GM21423 (cell line): ENCODE measurements around the gene NAP1L4.
"Not testable (repeated sequence)": the region's sequence is repeated elsewhere in the genome, so short reads cannot be mapped to it uniquely, and the experiment has no call there.

Experiments
- ATAC-seq: cut with Tn5 transposase; IDR thresholded peaks from one replicate; pipeline ENCODE4 v1.9.1; 2021; ENCODE audit warnings: mild to moderate bottlenecking, moderate library complexity; ENCODE audit not compliant: unreplicated experiment

The NAP1L4 gene

DNA sequence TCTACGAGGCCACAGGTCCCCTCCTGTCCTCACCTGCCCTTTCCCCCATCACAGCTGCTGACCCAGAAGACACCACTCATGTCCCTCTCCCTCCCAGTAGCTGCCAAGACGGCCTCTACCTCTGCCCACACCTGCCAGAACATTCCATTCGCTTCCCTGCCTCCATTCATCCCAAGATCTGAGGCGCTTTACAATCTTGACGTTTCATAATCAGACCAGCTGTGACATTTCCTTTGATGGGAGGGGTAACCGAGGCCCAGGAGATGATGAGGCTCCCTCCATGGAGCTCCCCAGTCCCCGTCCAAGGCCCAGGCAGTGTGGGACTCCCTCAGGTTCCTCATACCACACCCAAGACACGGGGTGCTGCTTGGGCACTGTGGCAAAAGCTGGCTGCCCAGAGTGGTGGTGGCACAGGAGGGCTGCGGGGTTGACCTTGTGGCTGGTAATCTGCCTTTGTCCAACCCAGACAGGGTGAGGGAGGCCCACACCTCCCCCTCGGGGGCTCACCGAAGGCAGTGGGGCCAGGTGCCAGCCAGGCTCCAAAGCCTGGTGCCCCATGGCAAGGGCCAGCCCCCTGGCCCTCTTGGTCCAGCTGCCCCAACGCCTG, 80.2 kb downstream of the NAP1L4 start:
- ATAC-seq: no peak

DNA sequence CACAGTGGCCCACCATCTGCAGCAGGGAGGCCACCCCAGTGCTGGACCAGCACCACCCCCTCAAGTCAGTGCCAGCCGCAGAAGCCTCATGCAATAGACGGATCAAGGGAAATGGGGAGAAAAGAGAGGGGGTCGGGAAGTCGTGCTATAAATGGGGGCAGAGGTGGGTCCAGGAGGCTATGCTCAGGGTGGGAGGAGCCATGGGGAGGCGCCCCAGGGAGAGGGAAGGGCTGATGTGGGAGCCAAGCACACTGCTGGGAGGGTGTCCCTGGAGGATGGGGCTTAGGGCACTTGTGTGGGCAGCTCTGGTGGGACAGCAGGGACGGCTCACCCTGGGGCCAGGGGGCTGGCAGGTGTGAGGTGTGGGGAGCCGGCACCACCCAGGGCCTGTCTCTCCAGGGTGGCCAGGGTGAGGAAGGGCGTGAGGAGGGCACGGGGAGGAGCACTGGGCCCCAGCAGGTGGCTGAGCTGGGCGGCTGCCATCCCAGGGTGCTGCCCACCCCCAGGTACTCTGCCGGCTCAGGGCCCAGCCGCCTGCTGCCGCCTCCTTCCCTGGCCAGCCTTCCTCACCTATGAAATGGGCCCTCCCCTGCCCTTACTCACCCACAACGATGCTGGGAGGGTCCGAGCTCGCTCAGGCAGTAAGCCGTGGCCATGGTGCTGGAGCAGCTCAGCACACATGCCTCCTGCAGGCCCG, 80.9 kb downstream of the NAP1L4 start:
- no peak for ATAC-seq

DNA sequence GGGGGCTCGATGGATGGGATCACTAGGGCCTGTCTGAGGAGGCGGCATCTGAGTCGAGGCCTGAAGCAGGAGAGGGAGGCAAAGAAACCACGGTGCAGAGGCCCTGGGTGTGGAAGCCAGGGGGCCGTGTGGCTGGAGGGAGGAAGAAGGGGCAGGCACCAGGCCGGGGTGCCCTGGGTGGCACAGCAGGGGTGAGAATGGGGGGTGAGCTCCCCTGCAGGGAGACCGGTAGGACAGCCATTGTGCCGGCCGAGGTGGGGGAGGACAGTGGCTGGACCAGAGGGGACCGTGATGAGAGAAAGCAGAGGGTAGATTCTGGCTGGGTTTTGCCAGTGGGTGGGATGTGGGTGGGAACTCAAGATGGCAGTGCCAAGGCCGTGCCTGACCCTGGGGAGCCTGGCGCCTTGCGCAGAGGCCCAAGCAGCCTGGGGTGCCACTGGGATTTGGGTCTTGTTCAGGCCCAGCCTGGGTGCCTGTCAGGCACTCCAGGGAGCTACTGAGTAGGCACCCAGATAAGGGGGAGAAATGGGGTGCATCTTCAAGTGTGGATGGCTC, 81.7 kb downstream of the NAP1L4 start:
- ATAC-seq: no peak

DNA sequence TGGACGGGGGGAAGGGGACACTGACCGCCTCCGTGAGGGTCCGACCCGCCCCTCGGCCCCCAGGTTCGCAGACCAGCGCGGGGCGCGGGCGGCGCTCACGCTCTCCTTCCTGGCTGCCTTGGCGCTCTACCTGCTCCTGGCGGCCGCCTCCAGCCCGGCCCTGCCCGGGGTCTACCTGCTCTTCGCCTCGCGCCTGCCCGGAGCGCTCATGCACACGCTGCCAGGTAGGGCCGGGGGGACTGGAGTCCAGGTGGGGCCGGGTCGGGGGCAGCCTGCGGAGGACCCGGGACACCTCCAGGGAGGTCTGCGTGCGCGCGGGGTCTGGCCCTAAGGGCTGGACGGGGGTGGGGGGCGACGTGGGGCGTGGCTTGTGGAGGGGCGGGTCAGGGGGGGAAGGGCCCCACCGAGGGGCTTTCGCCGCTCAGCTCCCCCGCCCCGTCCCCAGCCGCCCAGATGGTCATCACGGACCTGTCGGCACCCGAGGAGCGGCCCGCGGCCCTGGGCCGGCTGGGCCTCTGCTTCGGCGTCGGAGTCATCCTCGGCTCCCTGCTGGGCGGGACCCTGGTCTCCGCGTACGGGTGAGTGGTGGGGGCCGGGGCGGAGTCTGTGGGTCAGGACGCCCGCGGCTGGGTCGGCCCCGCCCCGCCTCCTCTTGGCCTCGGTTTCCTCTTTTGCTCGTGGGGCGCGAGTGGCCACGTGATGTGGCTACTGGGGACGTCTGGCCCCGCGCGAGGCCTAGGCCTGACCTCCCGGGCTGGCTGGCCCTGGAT, 82.8 kb downstream of the NAP1L4 start:
- ATAC-seq: no peak

DNA sequence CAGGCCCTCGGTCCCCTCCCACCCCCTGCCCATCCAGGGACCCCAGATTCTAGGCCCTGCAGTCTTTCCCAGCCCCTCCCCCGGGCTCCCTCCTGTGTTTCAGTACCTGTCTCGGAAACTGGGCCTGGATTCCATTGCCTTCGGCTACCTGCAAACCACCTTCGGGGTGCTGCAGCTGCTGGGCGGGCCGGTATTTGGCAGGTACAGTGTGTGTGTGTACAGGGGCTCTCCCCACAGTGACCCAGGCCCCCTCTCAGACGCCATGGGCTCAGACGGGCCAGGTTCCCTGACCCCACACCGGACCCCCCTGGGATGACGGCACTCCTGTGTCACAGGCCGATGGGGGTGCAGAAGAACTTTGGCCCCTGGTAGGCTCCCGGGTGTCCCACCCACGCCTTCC, 84.0 kb downstream of the NAP1L4 start:
- ATAC-seq: no peak

DNA sequence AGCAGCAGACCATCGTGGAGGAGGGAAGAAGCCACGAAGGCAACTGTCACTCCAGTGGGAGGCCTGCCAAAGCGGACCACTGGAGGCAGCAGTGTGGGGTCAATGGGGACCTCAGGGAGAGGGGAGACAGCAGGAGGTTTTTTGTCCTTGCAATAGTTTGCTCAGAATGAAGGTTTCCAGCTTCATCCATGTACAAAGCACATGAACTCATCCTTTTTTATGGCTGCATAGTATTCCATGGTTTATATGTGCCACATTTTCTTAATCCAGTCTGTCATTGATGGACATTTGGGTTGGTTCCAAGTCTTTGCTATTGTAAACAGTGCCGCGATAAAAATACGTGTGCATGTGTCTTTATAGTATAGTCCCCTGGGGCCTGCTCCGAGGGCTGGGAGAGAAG, 86.8 kb downstream of the NAP1L4 start:
- ATAC-seq: not testable (repeated sequence)

DNA sequence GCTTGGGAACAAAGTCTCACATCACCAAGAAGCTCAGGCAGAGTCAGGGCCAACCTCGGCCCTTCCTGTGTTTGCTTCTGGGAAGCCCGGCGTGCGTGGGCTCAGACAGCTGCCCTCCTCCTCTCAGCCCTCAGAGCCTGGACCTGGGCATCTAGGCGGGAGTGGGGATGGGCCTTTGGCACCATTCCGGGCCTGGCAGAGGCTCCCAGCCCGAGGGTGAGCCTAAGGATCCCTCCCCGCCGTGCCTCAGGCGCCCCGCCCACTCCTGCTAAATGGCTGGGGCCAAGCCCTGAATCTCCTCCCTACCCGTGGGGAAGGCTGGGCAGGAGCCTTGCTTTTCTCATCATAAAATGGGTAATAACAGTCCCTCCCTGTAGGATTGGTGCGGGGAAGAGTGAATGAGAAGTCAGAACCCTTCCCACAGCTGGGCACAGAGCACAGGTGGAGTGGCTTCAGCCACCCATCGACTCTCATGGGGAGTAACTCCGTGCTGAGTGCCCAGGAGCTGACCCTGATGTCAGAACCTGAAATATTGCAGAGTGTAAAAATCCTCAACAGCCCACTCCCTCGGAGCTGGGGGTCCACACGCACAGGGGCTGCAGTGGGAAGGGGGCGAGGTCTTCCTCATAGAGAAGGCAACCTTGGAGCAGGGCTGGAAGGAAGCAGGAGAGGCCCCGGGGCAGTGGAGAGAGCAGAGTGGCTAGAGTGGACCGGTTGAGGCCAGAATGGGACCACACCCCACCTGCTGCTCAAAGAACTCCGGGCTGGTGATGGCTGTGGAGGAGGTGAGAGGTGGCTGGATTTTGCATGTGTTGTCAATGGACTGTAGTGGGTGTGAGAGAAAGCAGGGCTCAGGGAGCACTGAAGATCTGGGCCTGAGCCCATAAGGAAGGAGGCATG, 87.7 kb downstream of the NAP1L4 start:
- no peak for ATAC-seq

DNA sequence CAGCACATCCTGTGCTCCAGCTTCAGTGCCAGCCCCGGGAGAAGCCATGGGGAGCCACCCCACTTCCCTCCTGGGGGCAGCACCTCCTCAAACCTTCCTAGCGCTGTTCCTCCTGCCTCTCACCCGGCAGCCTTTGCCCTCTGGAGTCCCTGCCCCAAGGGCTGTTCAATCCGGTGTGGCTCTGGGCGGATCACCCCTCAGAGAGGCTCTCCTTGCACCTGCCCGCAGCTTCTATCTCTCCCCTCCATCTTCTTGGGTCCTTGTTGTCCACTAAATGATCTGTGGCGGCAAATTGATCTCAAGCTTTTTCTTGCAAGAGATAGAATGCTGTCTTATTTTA, 88.5 kb downstream of the NAP1L4 start:
- ATAC-seq: no peak

DNA sequence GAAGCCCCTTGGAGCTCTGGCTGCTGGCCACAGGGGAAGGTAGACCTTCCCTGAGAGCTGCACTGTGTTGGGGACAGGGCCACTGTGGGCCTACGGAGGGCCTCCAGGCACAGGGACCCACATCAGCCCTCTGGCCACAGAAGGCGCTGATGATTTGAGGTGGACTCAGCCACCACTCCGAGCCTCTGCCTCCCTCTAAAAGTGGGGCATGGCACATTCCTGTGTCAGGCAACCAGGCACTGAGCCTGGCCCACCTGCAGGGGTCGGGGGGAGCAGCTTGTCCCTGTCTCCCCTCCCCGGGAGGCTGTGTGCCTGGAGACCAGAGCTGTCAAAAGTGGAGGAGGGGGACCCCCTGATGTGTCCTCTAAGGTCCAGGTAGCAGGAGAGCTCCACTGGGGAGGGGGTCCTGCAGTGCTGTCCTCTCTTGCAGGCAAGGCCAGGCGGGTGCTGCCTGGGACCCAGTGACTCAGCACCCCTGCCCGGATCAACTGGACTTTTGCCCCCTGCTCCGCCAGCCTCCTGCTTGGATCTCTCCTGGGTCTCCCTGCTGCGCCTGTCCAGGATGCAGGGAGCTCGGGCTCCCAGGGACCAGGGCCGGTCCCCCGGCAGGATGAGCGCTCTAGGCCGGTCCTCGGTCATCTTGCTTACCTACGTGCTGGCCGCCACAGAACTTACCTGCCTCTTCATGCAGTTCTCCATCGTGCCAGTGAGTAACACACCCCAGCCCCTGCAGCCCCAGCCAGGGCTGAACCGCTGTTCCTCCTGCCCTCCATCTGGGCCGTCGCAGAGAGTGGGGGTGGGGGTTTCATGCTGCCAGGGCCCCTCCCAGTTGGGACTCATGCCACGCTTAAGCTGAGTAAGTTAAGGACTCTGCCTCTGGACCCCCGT, 89.1 kb downstream of the NAP1L4 start:
- ATAC-seq: no peak

DNA sequence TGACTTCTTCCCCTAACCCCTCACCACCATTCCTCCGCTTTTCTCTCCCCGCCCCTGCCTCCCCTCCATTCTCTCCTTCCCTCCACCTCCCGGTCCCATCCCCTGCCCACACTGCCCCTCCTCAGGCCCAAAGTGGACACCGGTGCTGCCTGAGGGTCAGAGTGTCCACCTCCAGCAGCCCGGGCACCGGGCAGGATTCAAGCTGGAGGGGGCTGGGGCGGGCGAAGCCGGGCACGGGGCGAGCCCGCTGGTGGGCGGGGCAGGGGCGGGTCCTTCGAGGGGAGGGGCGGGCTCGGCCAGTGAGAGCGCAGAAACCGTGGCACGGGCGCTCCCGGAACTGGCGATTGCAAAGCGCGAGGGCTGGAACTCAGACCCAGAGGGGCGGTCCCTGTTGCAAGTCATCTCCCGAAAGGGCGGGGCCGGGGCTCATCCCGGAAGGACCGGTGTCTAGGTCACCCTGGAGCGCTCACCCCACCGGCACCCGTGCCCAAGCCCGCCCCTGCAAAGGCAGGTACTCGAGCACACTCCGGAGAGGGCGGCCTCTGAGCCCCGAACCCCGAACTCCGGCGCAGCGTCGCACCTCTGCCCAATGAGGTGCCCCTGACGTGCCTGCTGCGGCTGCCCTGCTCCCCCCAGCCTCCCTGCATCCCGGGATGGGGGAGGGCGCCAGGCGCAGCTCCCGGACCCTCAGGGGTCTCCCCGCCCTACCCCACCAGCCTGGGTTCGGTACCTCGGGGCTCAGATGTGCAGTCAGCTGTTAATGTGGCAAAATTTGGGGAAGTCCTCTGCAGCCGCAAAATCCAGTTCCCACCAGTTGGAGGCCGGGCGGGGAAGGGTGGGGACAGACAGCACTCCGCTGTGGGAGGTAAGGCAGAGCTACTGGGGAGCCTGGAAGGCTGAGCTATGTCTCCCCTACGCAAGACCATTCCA, 90.0 kb downstream of the NAP1L4 start:
- ATAC-seq: peak; percentile 91

DNA sequence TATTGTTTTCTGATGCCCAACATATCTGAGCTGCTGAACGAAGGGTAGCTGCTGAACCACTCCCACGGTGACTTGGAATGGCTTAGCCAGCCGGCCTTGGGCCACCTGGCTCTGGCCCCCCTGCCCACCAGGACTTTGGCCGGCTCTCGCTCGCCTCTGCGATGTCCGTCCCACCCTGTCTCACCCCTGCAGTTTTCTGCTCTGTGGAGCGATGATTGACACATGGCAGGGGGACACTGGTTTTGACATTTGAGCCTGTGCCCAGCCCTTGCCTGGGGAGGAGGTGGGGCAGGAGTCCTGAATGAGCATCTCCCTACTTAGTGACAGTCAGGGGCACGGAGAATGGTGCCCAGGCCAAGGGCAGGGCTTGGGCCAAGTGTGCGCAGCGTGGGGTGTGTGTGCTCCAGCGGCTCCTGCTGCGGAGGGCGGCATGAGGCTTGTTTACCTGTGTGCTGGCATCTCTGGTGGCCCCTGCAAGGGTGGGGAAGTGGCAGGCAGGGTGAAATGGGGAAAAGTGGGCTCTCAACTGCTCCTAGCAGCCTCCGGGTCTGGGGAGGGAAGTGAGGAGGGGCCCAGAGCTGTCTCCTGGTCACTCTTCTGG, 90.8 kb downstream of the NAP1L4 start:
- no peak for ATAC-seq

DNA sequence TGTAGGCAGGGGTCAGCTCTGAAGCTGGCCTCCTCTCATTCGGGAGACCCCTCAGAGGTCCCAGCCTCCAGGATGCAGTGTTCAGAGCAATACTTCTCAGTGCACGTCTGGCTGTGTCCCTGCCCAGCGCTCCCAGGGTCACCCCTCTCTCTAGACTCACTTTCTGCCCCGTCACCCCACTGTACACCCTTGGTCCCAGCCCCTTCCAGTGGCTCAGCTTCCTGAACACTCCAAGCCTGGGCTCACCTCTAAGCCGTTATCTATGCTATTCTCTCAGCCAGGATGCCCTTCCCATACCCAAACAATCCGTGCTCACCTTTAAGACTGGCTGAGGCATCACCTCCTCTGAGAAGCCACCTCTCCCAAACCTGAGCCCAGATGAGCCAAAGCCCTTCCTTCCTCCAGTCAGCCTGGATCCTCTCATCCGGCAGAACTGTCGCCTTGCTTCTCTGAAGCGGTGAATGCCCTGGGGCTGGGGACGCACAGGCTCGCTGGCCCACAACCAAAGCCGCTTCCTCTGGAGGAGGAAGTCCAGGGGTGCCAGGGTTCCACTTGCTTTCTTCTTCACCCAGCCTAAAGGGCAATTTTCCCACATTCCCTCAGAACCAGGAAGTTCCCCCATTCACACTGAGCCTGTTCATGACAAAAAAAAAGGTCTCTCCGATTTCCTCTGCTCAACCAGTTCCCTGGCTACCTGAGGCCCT, 92.9 kb downstream of the NAP1L4 start:
- ATAC-seq: no peak

DNA sequence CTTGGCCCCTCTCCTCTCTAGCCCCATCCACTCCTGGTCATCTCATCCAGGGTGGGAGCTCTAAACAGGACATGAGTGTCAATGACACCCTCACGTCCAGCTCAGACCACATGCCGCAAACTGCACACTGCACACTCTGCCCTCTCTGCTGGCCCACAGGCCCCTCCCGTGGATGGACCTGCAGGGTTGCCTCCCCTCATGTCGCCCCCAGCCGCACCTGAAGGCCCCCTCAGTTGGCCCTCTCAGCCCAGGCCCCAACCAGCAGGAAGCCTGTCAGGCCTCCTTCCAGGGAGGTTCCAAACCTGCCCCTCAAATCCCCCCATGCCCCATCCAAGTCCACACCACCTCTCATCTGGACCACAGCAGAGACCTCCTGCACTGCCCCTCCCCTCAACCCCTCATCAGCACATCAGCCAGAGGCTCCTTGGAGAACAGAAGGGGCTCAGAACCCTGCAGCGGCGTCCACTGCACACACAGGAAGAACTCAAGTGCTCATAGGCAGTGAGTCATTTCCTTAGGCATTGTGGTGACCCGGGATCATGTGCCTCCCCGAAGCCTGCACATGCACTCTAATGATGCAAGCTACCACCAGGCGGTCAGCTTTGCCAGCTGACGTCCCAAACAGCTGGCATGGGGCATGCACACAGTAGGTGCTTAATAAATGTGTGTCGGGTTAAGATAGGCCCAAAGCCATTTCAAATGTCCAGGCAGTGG, 93.6 kb downstream of the NAP1L4 start:
- no peak for ATAC-seq

DNA sequence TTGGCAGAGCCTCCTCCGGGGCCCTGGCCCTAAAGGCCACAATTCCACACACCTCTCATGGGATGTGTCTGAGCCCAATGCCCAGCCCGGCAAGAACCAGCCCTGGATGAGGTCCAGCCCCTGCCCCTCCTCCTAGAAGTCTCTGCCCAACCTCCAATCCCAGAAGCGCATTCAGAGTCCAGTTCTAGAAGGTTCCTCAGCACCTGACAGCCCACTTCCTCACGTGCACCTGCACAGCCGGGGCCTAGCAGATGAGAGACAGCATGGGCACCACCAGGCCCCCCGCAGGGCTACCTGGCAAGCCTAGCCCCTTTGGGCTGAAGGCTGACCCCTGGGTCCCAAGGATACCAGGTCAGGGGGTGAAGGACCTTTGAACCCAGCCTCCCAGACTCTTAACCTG, 95.1 kb downstream of the NAP1L4 start:
- ATAC-seq: no peak

DNA sequence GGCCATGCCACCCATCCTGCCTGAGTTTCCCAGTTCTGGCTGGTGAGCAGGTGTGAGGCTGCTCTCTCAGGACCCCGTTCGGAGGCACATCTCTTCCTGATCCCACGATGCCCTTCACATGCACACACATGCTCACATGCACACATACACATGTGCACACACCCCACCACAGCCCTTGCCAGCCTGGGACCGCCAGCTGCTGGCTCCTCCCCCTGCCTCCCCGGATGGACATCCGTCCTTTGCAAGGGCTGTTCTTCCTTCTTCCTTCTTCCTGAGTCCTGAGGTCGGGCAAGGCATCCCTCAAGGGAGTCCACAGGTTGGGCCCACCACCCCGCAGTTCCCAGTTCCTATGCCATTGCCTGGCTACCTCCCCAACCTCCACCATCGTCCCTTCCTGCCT, 96.1 kb downstream of the NAP1L4 start:
- ATAC-seq: no peak
